CD4-positive, alpha-beta T cell treated with Interferon gamma for 1 hour (primary cell): Measurements from ENCODE around the gene PTRH2.
"Not testable (repeated sequence)": the region's sequence is repeated elsewhere in the genome, so short reads cannot be mapped to it uniquely, and the experiment has no call there.

Experiments
- DNase-seq: peaks from one replicate; pipeline ENCODE4 v3.0.0-alpha.2; 2020

The PTRH2 gene

GRCh38 chr17:59707149-59707970, at the start of gene PTRH2, which contains the start of gene VMP1:
Gene PTRH2 (minus strand): TSS chr17:59707430. CDS start chr17:59697978, 9,452 bp downstream.
Gene VMP1 (plus strand): TSS chr17:59707654. CDS start chr17:59731447, 23,793 bp downstream.
- peak; percentile 95 for DNase-seq

GRCh38 chr17:59756236-59756818, 49.1 kb upstream of the PTRH2 start:
- DNase-seq, result no peak

- DNase-seq, result not testable (repeated sequence)
Observed at GRCh38 chr17:59755069-59755468, 47.8 kb upstream of the PTRH2 start.

GRCh38 chr17:59754552-59754951, 47.3 kb upstream of the PTRH2 start:
- DNase-seq, result no peak

- DNase-seq, result no peak
Observed at GRCh38 chr17:59753522-59754467, 46.6 kb upstream of the PTRH2 start.

GRCh38 chr17:59752922-59753321, 45.7 kb upstream of the PTRH2 start:
- no peak for DNase-seq

GRCh38 chr17:59752446-59752845, 45.2 kb upstream of the PTRH2 start:
- DNase-seq, result no peak

GRCh38 chr17:59751955-59752413, 44.8 kb upstream of the PTRH2 start:
- DNase-seq, result no peak

GRCh38 chr17:59748591-59748990, 41.4 kb upstream of the PTRH2 start:
- DNase-seq, result no peak

GRCh38 chr17:59746849-59747445, 39.7 kb upstream of the PTRH2 start:
- DNase-seq, result no peak

- DNase-seq, result no peak
Observed at GRCh38 chr17:59745040-59745439, 37.8 kb upstream of the PTRH2 start.

GRCh38 chr17:59743842-59744241, 36.6 kb upstream of the PTRH2 start:
- no peak for DNase-seq

GRCh38 chr17:59737324-59737723, 30.1 kb upstream of the PTRH2 start:
- no peak for DNase-seq

GRCh38 chr17:59734226-59734625, 27.0 kb upstream of the PTRH2 start:
- no peak for DNase-seq

GRCh38 chr17:59733697-59734096, 26.5 kb upstream of the PTRH2 start:
- no peak for DNase-seq

- no peak for DNase-seq
Observed at GRCh38 chr17:59730268-59730834, 23.1 kb upstream of the PTRH2 start.

GRCh38 chr17:59727817-59728533, 20.7 kb upstream of the PTRH2 start:
- DNase-seq, result no peak

- DNase-seq, result no peak
Observed at GRCh38 chr17:59725691-59726090, 18.5 kb upstream of the PTRH2 start.

- no peak for DNase-seq
Observed at GRCh38 chr17:59723607-59724006, 16.4 kb upstream of the PTRH2 start.

- no peak for DNase-seq
Observed at GRCh38 chr17:59723041-59723440, 15.8 kb upstream of the PTRH2 start.

- no peak for DNase-seq
Observed at GRCh38 chr17:59722623-59723022, 15.4 kb upstream of the PTRH2 start.

GRCh38 chr17:59719526-59719925, 12.3 kb upstream of the PTRH2 start:
- DNase-seq, result no peak
